ENCODE measurements around the gene PAXX. TPM values are rescaled to one million over a fixed set of nuclear protein-coding genes. Genes with fewer than 3 reads are reported as not detected.

Gene PAXX
- total RNA-seq, 1 donor from 2014 or later = 51.4 TPM

DNA sequence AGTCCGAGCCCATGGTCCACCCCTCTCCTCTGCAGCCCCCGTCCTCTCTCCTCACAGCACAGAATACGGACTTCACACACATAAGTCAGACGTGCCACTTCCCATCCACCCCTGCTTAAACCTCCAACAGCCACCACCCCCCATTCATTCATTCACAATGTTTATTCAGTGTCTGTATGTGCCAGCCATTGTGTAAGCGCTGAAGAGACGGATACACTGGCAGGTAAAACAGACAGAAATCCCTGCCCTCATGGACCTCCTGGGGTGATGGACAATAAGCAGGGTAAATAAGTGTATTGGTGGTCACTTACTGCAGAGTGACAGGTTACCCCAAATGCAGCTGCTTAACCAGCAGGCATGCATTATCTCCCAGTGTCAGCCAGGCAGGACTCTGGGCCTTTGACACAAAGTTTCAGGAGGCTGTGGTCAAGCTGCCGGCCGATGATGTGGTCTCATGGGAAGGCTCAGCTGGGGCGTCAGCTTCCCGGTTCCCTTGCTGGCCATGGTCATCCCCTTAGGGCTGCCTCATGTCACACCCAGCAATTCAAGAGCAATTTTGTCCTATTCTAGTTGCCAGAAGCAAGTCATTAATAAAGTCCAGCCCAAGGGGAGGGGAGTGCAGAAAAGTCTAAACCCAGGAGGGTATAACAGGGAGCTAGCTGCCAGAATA lies 1.8 kb upstream of the PAXX start:
- no peaks in the 10 kb centered on the region for H3K27me3 Mint-ChIP-seq (ENCODE audit: unreplicated experiment)
- no peak for TF ChIP-seq CTCF (IDR thresholded peaks at IDR 0.05)
- H3K4me3 Mint-ChIP-seq (ENCODE audit: unreplicated experiment) = peak overlapping the region; percentile 68
- H3K27ac Mint-ChIP-seq (ENCODE audit: unreplicated experiment) = no peak overlapping the region
- no peaks in the 10 kb centered on the region for H3K9me3 Mint-ChIP-seq (ENCODE audit: unreplicated experiment)
- no peak for DNase-seq (ENCODE audit: extremely low spot score, unreplicated experiment)
- peaks cover 5% of the 10 kb centered on the region for H3K4me1 Mint-ChIP-seq (ENCODE audit: unreplicated experiment)
- H3K36me3 Mint-ChIP-seq (ENCODE audit: unreplicated experiment) = no peaks in the 10 kb centered on the region

GRCh38 chr9:136992819-136993369 lies 672 bp downstream of the PAXX start:
- H3K27me3 Mint-ChIP-seq (ENCODE audit: unreplicated experiment) = no peaks in the 10 kb centered on the region
- H3K27ac Mint-ChIP-seq (ENCODE audit: unreplicated experiment) = peak overlapping the region; percentile 7

GRCh38 chr9:136994180-136994887 lies 2.1 kb downstream of the PAXX start:
- TF ChIP-seq CTCF (IDR thresholded peaks at IDR 0.05) = no peak
- H3K27me3 Mint-ChIP-seq (ENCODE audit: unreplicated experiment) = no peaks in the 10 kb centered on the region
- no peak overlapping the region for H3K27ac Mint-ChIP-seq (ENCODE audit: unreplicated experiment)
- no peak overlapping the region for H3K4me3 Mint-ChIP-seq (ENCODE audit: unreplicated experiment)
- H3K36me3 Mint-ChIP-seq (ENCODE audit: unreplicated experiment) = no peaks in the 10 kb centered on the region
- H3K4me1 Mint-ChIP-seq (ENCODE audit: unreplicated experiment) = peaks cover 30% of the 10 kb centered on the region
- H3K9me3 Mint-ChIP-seq (ENCODE audit: unreplicated experiment) = no peaks in the 10 kb centered on the region
- no peak for DNase-seq (ENCODE audit: extremely low spot score, unreplicated experiment)

More at GRCh38 chr9:136992819-136993369, 672 bp downstream of the PAXX start:
- no peaks in the 10 kb centered on the region for H3K36me3 Mint-ChIP-seq (ENCODE audit: unreplicated experiment)
- DNase-seq (ENCODE audit: extremely low spot score, unreplicated experiment) = no peak
- TF ChIP-seq CTCF (IDR thresholded peaks at IDR 0.05) = no peak
- no peaks in the 10 kb centered on the region for H3K9me3 Mint-ChIP-seq (ENCODE audit: unreplicated experiment)
- H3K4me3 Mint-ChIP-seq (ENCODE audit: unreplicated experiment) = peak overlapping the region; percentile 80
- H3K4me1 Mint-ChIP-seq (ENCODE audit: unreplicated experiment) = peaks cover 16% of the 10 kb centered on the region

DNA sequence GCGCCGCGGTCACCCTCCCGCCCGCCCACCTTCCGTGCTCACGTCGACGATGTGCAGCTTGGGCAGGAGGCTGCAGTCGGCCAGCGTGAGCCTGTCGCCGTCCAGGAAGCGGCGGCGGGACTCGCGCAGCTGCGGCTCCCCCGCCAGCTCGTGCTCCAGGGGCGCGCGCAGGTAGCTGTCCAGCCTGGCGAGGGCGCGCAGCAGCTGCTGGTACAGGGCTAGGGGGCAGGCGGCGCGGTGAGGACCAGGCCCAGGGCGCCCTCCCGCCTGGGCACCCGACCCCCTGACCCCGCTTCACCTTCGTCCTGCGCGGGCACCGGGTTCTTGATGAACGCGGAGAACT lies 2.6 kb downstream of the PAXX start:
- H3K27me3 Mint-ChIP-seq (ENCODE audit: unreplicated experiment) = no peaks in the 10 kb centered on the region
- H3K4me1 Mint-ChIP-seq (ENCODE audit: unreplicated experiment) = peaks cover 36% of the 10 kb centered on the region

More for the DNA sequence above, 2.6 kb downstream of the PAXX start:
- TF ChIP-seq CTCF (IDR thresholded peaks at IDR 0.05) = no peak
- DNase-seq (ENCODE audit: extremely low spot score, unreplicated experiment) = no peak
- H3K9me3 Mint-ChIP-seq (ENCODE audit: unreplicated experiment) = no peaks in the 10 kb centered on the region
- no peaks in the 10 kb centered on the region for H3K36me3 Mint-ChIP-seq (ENCODE audit: unreplicated experiment)
- H3K27ac Mint-ChIP-seq (ENCODE audit: unreplicated experiment) = no peak overlapping the region
- H3K4me3 Mint-ChIP-seq (ENCODE audit: unreplicated experiment) = no peak overlapping the region
